Upper lobe of left lung (tissue), 4 donors: ENCODE data around the gene RTL10.
"Not testable (repeated sequence)": the region's sequence is repeated elsewhere in the genome, so short reads cannot be mapped to it uniquely, and the experiment has no call there.

Experiments
- CTCF ChIP-seq, 6 experiments: fragments of 450-650 bp in 4 of 6; fragments of 200-600 bp in 2 of 6; sonication (generic) in 2 of 6; IDR thresholded peaks; one replicate each; pipeline ENCODE4 v1.5.1; 2016 to 2019; ENCODE audit warnings: antibody characterized with exemption in 6 of 6
- POLR2A ChIP-seq, 4 donors: fragments of 450-650 bp; IDR thresholded peaks; one replicate each; pipeline ENCODE4 v1.5.1; 2016 to 2017; ENCODE audit warnings: antibody characterized with exemption in 4 of 4, mild to moderate bottlenecking in 2 of 4
- POLR2AphosphoS5 ChIP-seq, 2 donors: sonication (generic); formaldehyde crosslinking; IDR thresholded peaks; one replicate each; pipeline ENCODE4 v1.5.1; 2017; ENCODE audit warnings: antibody characterized with exemption in 2 of 2

- not testable (repeated sequence) for TF ChIP-seq CTCF, POLR2A, POLR2AphosphoS5 (IDR thresholded peaks at IDR 0.05)
Observed at GRCh38 chr22:19883446-19883845, 28.8 kb upstream of the RTL10 start.
